ENCODE data around the gene LDLRAD4. TPM values are rescaled to one million over a fixed set of nuclear protein-coding genes. Genes with fewer than 3 reads are reported as not detected.

Gene LDLRAD4
- total RNA-seq, 1 donor from 2014 or later = 18.4 TPM

GRCh38 chr18:13657974-13658373 lies 439.4 kb downstream of the LDLRAD4 start:
- no peaks in the 10 kb centered on the region for H3K36me3 ChIP-seq
- no peak for DNase-seq
- TF ChIP-seq, protein P1, sequence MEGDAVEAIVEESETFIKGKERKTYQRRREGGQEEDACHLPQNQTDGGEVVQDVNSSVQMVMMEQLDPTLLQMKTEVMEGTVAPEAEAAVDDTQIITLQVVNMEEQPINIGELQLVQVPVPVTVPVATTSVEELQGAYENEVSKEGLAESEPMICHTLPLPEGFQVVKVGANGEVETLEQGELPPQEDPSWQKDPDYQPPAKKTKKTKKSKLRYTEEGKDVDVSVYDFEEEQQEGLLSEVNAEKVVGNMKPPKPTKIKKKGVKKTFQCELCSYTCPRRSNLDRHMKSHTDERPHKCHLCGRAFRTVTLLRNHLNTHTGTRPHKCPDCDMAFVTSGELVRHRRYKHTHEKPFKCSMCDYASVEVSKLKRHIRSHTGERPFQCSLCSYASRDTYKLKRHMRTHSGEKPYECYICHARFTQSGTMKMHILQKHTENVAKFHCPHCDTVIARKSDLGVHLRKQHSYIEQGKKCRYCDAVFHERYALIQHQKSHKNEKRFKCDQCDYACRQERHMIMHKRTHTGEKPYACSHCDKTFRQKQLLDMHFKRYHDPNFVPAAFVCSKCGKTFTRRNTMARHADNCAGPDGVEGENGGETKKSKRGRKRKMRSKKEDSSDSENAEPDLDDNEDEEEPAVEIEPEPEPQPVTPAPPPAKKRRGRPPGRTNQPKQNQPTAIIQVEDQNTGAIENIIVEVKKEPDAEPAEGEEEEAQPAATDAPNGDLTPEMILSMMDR (IDR thresholded peaks at IDR 0.05) = no peak
- H3K27me3 ChIP-seq = no peaks in the 10 kb centered on the region
- no peak overlapping the region for H3K4me3 ChIP-seq
- no peaks in the 10 kb centered on the region for H3K4me1 ChIP-seq
- H3K9me3 ChIP-seq = no peaks in the 10 kb centered on the region
- intact Hi-C loops (cut with DNase I) = no loop called here
- no peak for ATAC-seq
- H3K27ac ChIP-seq = no peak overlapping the region

DNA sequence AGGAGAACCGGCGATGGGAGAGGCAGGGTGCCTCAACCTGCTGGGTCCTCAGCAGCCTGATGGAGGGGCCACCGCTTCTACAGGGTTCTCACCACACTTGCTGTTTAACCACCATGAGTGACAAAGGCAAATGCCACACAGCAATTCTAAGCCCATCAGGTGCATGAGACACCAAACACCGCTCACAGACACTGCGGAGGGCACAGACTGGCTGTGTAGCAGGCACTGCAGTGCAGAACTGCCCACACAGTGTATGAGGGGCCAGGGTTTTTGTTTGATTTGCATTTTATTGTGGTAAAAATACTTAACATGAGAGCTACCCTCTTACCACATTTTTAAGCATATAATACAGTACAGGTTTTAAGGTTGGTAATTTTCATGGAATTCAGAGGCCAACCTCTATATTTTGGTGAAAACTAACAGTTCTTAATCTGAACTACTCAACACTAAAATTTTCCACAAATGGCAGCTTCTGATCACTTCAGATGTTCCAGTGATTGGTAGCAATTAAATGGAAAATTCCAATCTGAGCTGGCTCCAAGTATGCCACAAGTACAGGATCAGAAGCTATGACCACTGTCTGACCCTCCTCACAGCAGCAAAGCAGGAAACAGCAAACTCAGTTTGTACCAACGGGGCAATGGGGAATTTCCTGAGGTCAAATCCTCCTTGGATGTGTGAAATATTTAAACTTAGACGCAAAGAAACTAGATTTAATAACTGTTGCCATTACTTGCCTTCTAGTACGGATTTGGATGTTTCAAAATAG lies 440.1 kb downstream of the LDLRAD4 start:
- no peaks in the 10 kb centered on the region for H3K36me3 ChIP-seq
- ATAC-seq = no peak
- no peaks in the 10 kb centered on the region for H3K9me3 ChIP-seq
- no peak overlapping the region for H3K4me3 ChIP-seq
- H3K27me3 ChIP-seq = no peaks in the 10 kb centered on the region
- TF ChIP-seq, protein P1 (IDR thresholded peaks at IDR 0.05) = no peak
- intact Hi-C loops (cut with DNase I) = no loop called here
- DNase-seq = no peak
- no peaks in the 10 kb centered on the region for H3K4me1 ChIP-seq
- H3K27ac ChIP-seq = no peak overlapping the region

GRCh38 chr18:13660510-13660909 lies 441.9 kb downstream of the LDLRAD4 start:
- Histone ChIP-seq H3K4me1 (no peaks in the 10 kb centered on the region), H3K27me3 (no peaks in the 10 kb centered on the region), H3K4me3 (no peak overlapping the region), H3K36me3 (peaks cover 2% of the 10 kb centered on the region), H3K27ac (no peak overlapping the region), H3K9me3 (no peaks in the 10 kb centered on the region)
- DNase-seq = no peak
- TF ChIP-seq, protein P1 (IDR thresholded peaks at IDR 0.05) = no peak
- intact Hi-C loops (cut with DNase I) = no loop called here
- no peak for ATAC-seq

DNA sequence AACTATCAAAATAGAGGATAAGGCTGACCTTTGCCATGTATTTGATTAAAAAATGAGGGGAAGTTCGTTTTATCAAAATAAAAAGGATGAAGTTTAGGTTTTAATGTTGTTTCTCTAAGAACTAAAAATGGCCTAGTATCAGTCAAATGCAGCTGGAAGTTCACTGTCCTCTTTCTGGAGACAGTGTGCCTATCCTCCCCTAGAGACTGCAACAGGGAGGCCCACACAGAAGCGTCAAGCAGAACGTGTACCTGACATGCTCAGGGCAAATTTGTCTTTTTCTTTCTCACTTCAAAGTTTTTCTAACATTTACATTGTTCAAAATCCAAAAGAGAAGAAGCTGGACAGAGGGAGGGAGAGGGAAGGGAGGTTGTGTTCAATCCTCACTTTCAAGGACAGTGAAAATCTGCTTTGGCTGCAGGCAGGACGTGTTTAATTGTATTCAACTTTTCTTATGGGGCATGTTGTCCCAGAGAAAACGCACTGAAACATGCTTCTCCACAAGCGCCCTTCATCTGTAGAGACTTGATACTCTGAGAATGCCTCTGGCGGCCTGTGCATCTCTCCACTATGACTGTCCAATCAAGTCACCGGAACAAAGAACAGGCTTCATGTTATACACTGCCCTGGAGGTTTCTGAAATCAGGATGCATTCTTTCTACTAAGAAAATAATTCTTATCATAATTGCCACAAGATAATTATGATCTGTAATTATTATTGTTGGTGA lies 442.7 kb downstream of the LDLRAD4 start:
- no peak for DNase-seq
- no peak overlapping the region for H3K27ac ChIP-seq
- no peaks in the 10 kb centered on the region for H3K4me1 ChIP-seq
- ATAC-seq = no peak
- TF ChIP-seq, protein P1 (IDR thresholded peaks at IDR 0.05) = no peak
- no peaks in the 10 kb centered on the region for H3K27me3 ChIP-seq
- H3K36me3 ChIP-seq = peaks cover 9% of the 10 kb centered on the region
- no peak overlapping the region for H3K4me3 ChIP-seq
- H3K9me3 ChIP-seq = no peaks in the 10 kb centered on the region
- intact Hi-C loops (cut with DNase I) = no loop called here

DNA sequence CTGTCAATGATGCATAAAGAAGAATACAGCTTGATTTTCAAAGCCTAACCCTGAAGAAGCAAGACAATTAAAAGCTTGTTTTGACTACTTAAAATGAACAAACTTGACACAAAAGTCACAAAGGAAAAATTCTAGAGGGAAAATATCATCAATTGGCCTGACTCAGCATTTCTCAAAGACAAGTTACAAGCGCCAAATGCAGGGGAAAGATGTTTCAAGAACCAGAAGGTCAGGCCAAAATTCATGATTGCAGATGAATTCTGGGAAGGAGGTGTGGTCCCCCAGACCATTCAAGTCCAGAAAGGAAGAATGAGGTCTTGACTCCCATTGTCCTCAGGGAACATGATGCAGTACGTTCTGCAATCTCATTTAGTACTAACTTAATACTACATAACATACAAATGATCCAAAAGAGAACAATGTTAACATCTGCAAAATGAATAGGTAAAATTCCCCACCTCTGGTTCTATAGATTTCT lies 443.3 kb downstream of the LDLRAD4 start:
- ATAC-seq = no peak
- Histone ChIP-seq H3K36me3 (peaks cover 14% of the 10 kb centered on the region), H3K9me3 (no peaks in the 10 kb centered on the region), H3K4me3 (no peak overlapping the region), H3K4me1 (no peaks in the 10 kb centered on the region), H3K27me3 (no peaks in the 10 kb centered on the region), H3K27ac (no peak overlapping the region)
- no peak for DNase-seq
- TF ChIP-seq, protein P1 (IDR thresholded peaks at IDR 0.05) = no peak
- intact Hi-C loops (cut with DNase I) = no loop called here

Data from upper lobe of right lung (tissue), 1 donor.